Measurements from ENCODE around the gene TM9SF2.
"Not testable (repeated sequence)": the region's sequence is repeated elsewhere in the genome, so short reads cannot be mapped to it uniquely, and the experiment has no call there.

The TM9SF2 gene, protein sequence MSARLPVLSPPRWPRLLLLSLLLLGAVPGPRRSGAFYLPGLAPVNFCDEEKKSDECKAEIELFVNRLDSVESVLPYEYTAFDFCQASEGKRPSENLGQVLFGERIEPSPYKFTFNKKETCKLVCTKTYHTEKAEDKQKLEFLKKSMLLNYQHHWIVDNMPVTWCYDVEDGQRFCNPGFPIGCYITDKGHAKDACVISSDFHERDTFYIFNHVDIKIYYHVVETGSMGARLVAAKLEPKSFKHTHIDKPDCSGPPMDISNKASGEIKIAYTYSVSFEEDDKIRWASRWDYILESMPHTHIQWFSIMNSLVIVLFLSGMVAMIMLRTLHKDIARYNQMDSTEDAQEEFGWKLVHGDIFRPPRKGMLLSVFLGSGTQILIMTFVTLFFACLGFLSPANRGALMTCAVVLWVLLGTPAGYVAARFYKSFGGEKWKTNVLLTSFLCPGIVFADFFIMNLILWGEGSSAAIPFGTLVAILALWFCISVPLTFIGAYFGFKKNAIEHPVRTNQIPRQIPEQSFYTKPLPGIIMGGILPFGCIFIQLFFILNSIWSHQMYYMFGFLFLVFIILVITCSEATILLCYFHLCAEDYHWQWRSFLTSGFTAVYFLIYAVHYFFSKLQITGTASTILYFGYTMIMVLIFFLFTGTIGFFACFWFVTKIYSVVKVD

GRCh38 chr13:99501184-99501847 lies at the start of gene TM9SF2:
Gene TM9SF2 (plus strand): TSS chr13:99501472. CDS start chr13:99501607, 135 bp downstream.
- DNase-seq (ENCODE audit: low spot score) = peak; percentile 94

- no peak for DNase-seq (ENCODE audit: low spot score)
Observed at GRCh38 chr13:99454518-99455183, 46.6 kb upstream of the TM9SF2 start.

DNA sequence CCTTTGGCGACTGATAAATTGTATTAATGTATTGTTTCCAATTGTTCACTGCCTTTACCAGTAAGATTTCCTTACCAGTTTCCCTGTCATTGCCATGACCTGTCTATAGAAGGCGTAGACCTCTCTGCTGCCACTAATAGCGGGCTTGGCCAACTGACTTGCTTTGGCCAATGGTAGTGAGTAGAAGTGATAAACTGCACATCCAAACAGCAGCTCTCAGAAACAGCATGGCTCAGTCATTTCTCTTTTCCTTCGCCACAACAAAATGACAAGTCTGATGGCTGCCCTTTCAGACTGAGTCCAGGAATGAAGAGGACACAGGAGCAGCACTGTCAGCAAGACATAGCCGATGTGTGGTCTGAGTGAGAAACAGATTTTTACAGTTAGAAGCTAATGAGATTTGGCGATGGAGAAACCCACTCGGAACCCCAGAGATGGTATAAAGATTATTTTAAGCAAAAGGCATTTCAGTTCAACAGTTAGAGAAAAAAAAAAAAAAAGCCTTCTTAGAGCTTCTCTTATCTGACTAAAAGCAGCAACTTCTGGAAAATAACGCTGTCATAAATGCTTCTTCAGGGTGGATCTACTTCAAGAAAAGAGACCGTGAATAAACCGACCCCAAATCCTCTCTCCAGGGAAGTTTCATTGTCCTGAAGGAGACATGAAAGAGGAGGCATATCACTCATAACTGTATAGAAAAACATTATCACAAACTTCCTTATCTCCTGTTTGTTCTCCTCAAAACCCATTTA lies 42.0 kb upstream of the TM9SF2 start:
- DNase-seq (ENCODE audit: low spot score) = no peak

DNA sequence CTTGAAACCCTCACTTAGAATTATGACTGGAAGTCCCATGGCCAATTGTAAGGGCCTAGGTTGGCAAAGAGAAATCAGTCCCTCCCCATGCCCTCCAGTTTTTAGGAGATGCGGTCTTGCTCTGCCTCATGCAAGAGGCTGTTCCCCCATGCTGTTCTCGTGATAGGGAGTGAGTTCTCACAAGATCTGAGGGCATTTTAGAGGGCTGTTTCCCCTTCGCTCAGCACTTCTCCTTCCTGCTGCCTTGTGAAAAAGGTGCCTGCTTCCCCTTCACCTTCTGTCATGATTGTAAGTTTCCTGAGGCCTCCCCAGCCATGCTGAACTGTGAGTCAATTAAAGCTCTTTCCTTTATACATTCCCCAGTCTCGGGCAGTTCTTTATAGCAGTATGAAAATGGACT lies 40.5 kb upstream of the TM9SF2 start:
- not testable (repeated sequence) for DNase-seq (ENCODE audit: low spot score)

- DNase-seq (ENCODE audit: low spot score) = no peak
Observed at GRCh38 chr13:99463646-99464397, 37.5 kb upstream of the TM9SF2 start.

DNA sequence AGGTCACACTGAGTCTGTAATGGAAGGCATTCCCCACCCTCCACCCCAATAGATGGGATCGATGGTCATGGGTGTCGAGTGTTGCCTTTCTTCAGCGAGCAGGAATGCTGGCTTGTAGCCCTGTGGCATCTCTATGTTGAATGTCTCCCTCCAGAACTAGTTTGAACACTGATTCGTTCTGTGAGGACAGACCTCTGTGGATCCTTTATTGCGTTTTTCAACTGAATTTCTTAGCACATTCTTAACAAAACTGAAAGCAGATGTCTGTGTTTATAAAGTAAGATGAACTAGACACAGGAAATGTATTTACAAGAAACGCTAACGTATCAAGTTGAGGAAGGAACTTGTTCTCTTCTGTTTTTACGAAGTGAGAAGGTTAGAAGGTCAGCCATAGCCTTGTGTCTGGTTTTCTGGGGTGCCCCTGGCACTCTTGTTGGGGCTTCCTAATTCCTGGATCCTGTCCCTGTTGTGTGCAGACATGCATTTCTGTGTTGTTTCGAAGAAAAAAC lies 36.8 kb upstream of the TM9SF2 start:
- no peak for DNase-seq (ENCODE audit: low spot score)

DNA sequence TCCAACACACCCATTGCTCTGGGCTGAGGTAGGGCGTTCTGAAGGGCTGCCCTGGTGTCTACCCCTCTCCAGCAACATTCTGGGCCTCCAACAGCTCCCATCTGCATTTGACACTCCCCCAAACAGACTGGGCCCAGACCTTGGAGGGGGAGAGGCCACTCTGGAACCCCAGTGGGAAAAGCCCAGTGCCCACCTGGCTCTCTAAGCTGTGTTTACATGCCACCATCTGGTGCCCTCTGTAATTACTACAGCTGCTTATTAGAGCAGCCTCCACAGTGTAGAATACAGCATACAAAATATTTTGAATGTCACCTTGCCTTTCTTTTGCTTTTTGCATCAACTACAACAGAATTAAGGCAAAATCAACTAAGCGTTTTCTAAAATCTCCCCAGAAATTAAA lies 35.8 kb upstream of the TM9SF2 start:
- no peak for DNase-seq (ENCODE audit: low spot score)

DNA sequence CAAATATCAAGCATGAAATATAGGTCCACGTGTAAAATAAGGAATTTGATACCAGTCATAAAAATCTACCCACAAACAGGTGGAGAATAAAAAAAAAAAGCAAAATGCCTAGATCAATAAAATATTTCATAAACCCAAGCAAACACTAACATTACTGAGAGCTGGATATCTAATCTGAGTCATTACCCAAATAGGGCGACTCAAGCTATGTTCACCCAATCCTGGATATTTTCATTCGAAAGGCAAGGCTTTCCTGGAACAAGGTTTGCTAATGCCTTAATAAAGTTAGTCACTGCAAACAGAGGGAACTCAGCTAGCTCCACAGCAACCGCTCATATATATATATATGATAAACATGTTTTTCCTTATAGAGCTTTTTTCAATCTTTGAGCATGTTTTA lies 33.5 kb upstream of the TM9SF2 start:
- DNase-seq (ENCODE audit: low spot score) = no peak

GRCh38 chr13:99469041-99469440 lies 32.2 kb upstream of the TM9SF2 start:
- DNase-seq (ENCODE audit: low spot score) = no peak

DNA sequence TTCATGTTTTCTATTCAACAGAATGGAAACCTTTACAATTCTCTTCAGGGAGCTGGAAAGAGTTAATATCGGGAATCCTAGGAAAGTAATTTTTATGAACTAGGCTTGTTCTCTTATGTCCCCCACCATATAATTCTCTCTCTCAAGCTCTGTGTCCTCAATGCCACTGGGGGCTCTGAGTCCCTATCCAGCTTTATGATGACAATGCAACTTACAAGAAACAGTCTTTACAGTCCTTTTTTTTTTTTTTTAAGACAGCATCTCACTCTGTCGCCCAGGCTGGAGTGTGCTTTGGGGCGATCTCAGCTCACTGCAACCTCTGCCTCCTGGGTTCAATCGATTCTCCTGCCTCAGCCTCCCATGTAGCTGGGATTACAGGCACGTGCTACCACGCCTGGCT lies 31.2 kb upstream of the TM9SF2 start:
- no peak for DNase-seq (ENCODE audit: low spot score)

- no peak for DNase-seq (ENCODE audit: low spot score)
Observed at GRCh38 chr13:99471221-99472121, 29.8 kb upstream of the TM9SF2 start.

- no peak for DNase-seq (ENCODE audit: low spot score)
Observed at GRCh38 chr13:99472122-99472440, 29.2 kb upstream of the TM9SF2 start.

- DNase-seq (ENCODE audit: low spot score) = no peak
Observed at GRCh38 chr13:99473515-99473914, 27.8 kb upstream of the TM9SF2 start.

GRCh38 chr13:99476648-99477047 lies 24.6 kb upstream of the TM9SF2 start:
- no peak for DNase-seq (ENCODE audit: low spot score)

GRCh38 chr13:99477493-99477892 lies 23.8 kb upstream of the TM9SF2 start:
- DNase-seq (ENCODE audit: low spot score) = no peak

- DNase-seq (ENCODE audit: low spot score) = no peak
Observed at GRCh38 chr13:99481366-99481765, 19.9 kb upstream of the TM9SF2 start.

DNA sequence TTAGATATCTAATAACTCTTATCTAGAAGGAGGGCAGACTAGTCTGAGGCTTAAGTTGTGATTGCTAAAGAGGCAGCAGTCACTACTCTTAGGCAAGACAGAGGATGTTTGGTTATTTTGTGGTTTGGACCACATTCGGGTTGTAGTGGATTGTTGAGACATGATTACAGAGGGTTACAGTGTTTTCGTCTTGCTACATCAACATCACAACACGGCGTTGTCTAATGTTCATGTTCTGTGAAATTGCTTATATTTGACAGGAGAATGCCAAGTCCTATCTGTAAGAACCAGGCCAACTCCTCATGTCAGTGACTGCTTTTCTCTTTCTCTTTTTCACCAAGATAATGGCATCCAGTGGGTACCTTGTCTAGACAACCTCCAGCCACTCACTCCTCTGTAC lies 16.8 kb upstream of the TM9SF2 start:
- DNase-seq (ENCODE audit: low spot score) = no peak

GRCh38 chr13:99486996-99487395 lies 14.3 kb upstream of the TM9SF2 start:
- DNase-seq (ENCODE audit: low spot score) = no peak

- no peak for DNase-seq (ENCODE audit: low spot score)
Observed at GRCh38 chr13:99489028-99489427, 12.2 kb upstream of the TM9SF2 start.

- not testable (repeated sequence) for DNase-seq (ENCODE audit: low spot score)
Observed at GRCh38 chr13:99491750-99492149, 9.5 kb upstream of the TM9SF2 start.
